Neuronal stem cell (in vitro differentiated cells): Measurements from ENCODE around the gene MTERF1.

Source experiments
- DNase-seq: peaks from one replicate; pipeline ENCODE4 v3.0.0-alpha.2; 2013; ENCODE audit warnings: low spot score
- H2AFZ ChIP-seq: one replicate; pipeline ENCODE4 v1.6.1; 2013; ENCODE audit warnings: mild to moderate bottlenecking, low read length, inconsistent platforms
- H2AK5ac ChIP-seq: 2 replicates; pipeline ENCODE4 v1.6.1; 2013; ENCODE audit warnings: low read depth, mild to moderate bottlenecking, inconsistent platforms, low read length, moderate library complexity, mixed read lengths
- H2BK120ac ChIP-seq: 2 replicates; pipeline ENCODE4 v1.6.1; 2013; ENCODE audit warnings: low read depth, mild to moderate bottlenecking, inconsistent platforms, low read length, moderate library complexity, mixed read lengths
- H2BK12ac ChIP-seq: one replicate; pipeline ENCODE4 v1.6.1; 2013; ENCODE audit warnings: low read length, inconsistent platforms
- H2BK15ac ChIP-seq: 2 replicates; pipeline ENCODE4 v1.6.1; 2013; ENCODE audit warnings: mild to moderate bottlenecking, low read length, inconsistent platforms, mixed read lengths
- H2BK5ac ChIP-seq: one replicate; pipeline ENCODE4 v1.6.1; 2013; ENCODE audit warnings: inconsistent platforms, mild to moderate bottlenecking, low read length, moderate library complexity
- H3K14ac ChIP-seq: one replicate; pipeline ENCODE4 v1.6.1; 2013; ENCODE audit warnings: low read length, inconsistent platforms
- H3K18ac ChIP-seq: 2 replicates; pipeline ENCODE4 v1.6.1; 2013; ENCODE audit warnings: low read length, inconsistent platforms
- H3K23ac ChIP-seq: 2 replicates; pipeline ENCODE4 v1.6.1; 2013; ENCODE audit warnings: low read depth, mild to moderate bottlenecking, mixed read lengths, low read length, inconsistent platforms; ENCODE audit not compliant: poor library complexity
- H3K27ac ChIP-seq: replicated peaks from 3 replicates; pipeline ENCODE4 v1.5.1; 2013; ENCODE audit warnings: low read length, inconsistent platforms
- H3K27me3 ChIP-seq, 3 experiments: 2 replicates each; pipeline ENCODE4 v1.6.1; 2013; ENCODE audit warnings: low read length in 3 of 3, mild to moderate bottlenecking in 2 of 3, inconsistent platforms in 1 of 3, low read depth in 1 of 3, mixed read lengths in 1 of 3, moderate library complexity in 1 of 3; ENCODE audit not compliant: control insufficient read depth in 3 of 3, insufficient read depth in 3 of 3
- H3K36me3 ChIP-seq, 2 donors: replicated peaks in 1 of 2; 2 replicates each; pipeline ENCODE4 v1.6.1; 2013; ENCODE audit warnings: low read length in 2 of 2; ENCODE audit not compliant: control insufficient read depth in 2 of 2, insufficient read depth in 2 of 2
- H3K4ac ChIP-seq: 2 replicates; pipeline ENCODE4 v1.6.1; 2013; ENCODE audit warnings: inconsistent platforms, mild to moderate bottlenecking, low read length, moderate library complexity
- H3K4me1 ChIP-seq, 2 donors: 1 replicate in 1 of 2; 2 replicates in 1 of 2; pipeline ENCODE4 v1.6.1; 2013; ENCODE audit warnings: low read length in 2 of 2, low read depth in 1 of 2; ENCODE audit not compliant: control insufficient read depth in 2 of 2, insufficient read depth in 1 of 2
- H3K4me2 ChIP-seq: one replicate; pipeline ENCODE4 v1.6.1; 2013; ENCODE audit warnings: mild to moderate bottlenecking, low read length, inconsistent platforms; ENCODE audit not compliant: insufficient read depth, poor library complexity, severe bottlenecking
- H3K4me3 ChIP-seq, 2 donors: 2 replicates each; pipeline ENCODE4 v1.5.1; 2013; ENCODE audit warnings: low read length in 2 of 2, mild to moderate bottlenecking in 2 of 2, inconsistent platforms in 1 of 2, moderate library complexity in 1 of 2
- H3K79me1 ChIP-seq: one replicate; pipeline ENCODE4 v1.6.1; 2013; ENCODE audit warnings: low read depth, mild to moderate bottlenecking, inconsistent platforms, low read length, moderate library complexity
- H3K9ac ChIP-seq: one replicate; pipeline ENCODE4 v1.6.1; 2013; ENCODE audit warnings: mild to moderate bottlenecking, low read depth, low read length, inconsistent platforms; ENCODE audit not compliant: poor library complexity
- H3K9me3 ChIP-seq, 2 donors: replicated peaks in 1 of 2; 2 replicates each; pipeline versions ENCODE3 to v1.6.1; 2013; ENCODE audit warnings: low read length in 2 of 2, mild to moderate bottlenecking in 2 of 2, inconsistent platforms in 1 of 2, low read depth in 1 of 2, mixed read lengths in 1 of 2, moderate library complexity in 1 of 2; ENCODE audit not compliant: control insufficient read depth in 2 of 2, insufficient read depth in 1 of 2
- H4K8ac ChIP-seq: one replicate; pipeline ENCODE4 v1.6.1; 2013; ENCODE audit warnings: low read depth, mild to moderate bottlenecking, inconsistent platforms, low read length, moderate library complexity
- H4K91ac ChIP-seq: one replicate; pipeline ENCODE4 v1.6.1; 2013; ENCODE audit warnings: low read length, low read depth, mild to moderate bottlenecking, inconsistent platforms; ENCODE audit not compliant: poor library complexity

Gene MTERF1

GRCh38 chr7:91824201-91824600 is 56.3 kb downstream of the MTERF1 start:
- no peak overlapping the region for H3K23ac ChIP-seq
- H4K91ac ChIP-seq: no peak overlapping the region
- H3K79me1 ChIP-seq: no peaks in the 10 kb centered on the region
- no peak overlapping the region for H3K27ac ChIP-seq
- no peak overlapping the region for H2BK5ac ChIP-seq
- H2BK120ac ChIP-seq: no peak overlapping the region
- H3K36me3 ChIP-seq: no peaks in the 10 kb centered on the region
- no peak overlapping the region for H2AFZ ChIP-seq
- no peak overlapping the region for H3K18ac ChIP-seq
- no peak overlapping the region for H4K8ac ChIP-seq
- H2BK12ac ChIP-seq: no peak overlapping the region
- no peak overlapping the region for H3K4me3 ChIP-seq
- H2BK15ac ChIP-seq: no peak overlapping the region
- no peaks in the 10 kb centered on the region for H3K27me3 ChIP-seq
- H3K14ac ChIP-seq: no peak overlapping the region
- peaks cover 0 to 9% of the 10 kb centered on the region in 2 donors for H3K9me3 ChIP-seq
- no peak overlapping the region for H3K9ac ChIP-seq
- no peak overlapping the region for H3K4ac ChIP-seq
- no peak overlapping the region for H3K4me2 ChIP-seq
- no peaks in the 10 kb centered on the region for H3K4me1 ChIP-seq
- no peak overlapping the region for H2AK5ac ChIP-seq
- DNase-seq: no peak
